ENCODE data around the gene B4GALT4. TPM values are rescaled to one million over a fixed set of nuclear protein-coding genes. Genes with fewer than 3 reads are reported as not detected.

B4GALT4 gene
- total RNA-seq, 3 donors from 2014 or later (not counting 1 experiment from before 2014, with no cell fraction given), result 35.1 to 54.1 (median 48.8) TPM

GRCh38 chr3:119227070-119227850 lies 13.4 kb downstream of the B4GALT4 start:
- no peak for ATAC-seq
- Mint-ChIP-seq H3K27ac (peak overlapping the region; percentile 20 to 73), H3K27me3 (ENCODE audit: low read depth in 2 of 2) (no peaks in the 10 kb centered on the region), H3K9me3 (no peaks in the 10 kb centered on the region), H3K4me1 (peaks cover 56 to 57% of the 10 kb centered on the region in 2 donors), H3K36me3 (peaks cover 25% of the 10 kb centered on the region), H3K4me3 (no peak overlapping the region)
- Histone ChIP-seq H3K9me3 (ENCODE audit: control insufficient read depth, insufficient read depth, low read length) (no peaks in the 10 kb centered on the region), H3K27me3 (ENCODE audit: control insufficient read depth, insufficient read depth, low read length) (no peaks in the 10 kb centered on the region), H3K36me3 (ENCODE audit: control insufficient read depth, insufficient read depth, low read length) (peaks cover 77% of the 10 kb centered on the region), H3K27ac (ENCODE audit: low read length) (no peak overlapping the region), H3K4me3 (ENCODE audit: low read length) (no peak overlapping the region), H3K4me1 (ENCODE audit: control insufficient read depth, insufficient read depth, low read length) (no peaks in the 10 kb centered on the region)
- intact Hi-C loops (cut with micrococcal nuclease), result no loop called here
- DNase-seq, result no peak
- no peak for TF ChIP-seq CTCF (IDR thresholded peaks at IDR 0.05)
- 91% methylated on average over 6 of the region's 6 CpGs for WGBS (ENCODE audit: insufficient coverage)

- Mint-ChIP-seq H3K27me3 (ENCODE audit: low read depth in 2 of 2) (no peaks in the 10 kb centered on the region), H3K27ac (no peak overlapping the region)
These were observed 15.6 kb downstream of the B4GALT4 start for GRCh38 chr3:119225121-119225520.

GRCh38 chr3:119223511-119223910 lies 17.2 kb downstream of the B4GALT4 start:
- intact Hi-C loops (cut with micrococcal nuclease), result no loop called here
- ATAC-seq, result no peak
- H3K4me1 ChIP-seq (ENCODE audit: control insufficient read depth, insufficient read depth, low read length), result peaks cover 7% of the 10 kb centered on the region
- no peaks in the 10 kb centered on the region for H3K9me3 ChIP-seq (ENCODE audit: control insufficient read depth, insufficient read depth, low read length)
- peaks cover 75% of the 10 kb centered on the region for H3K36me3 ChIP-seq (ENCODE audit: control insufficient read depth, insufficient read depth, low read length)
- Mint-ChIP-seq H3K9me3 (no peaks in the 10 kb centered on the region), H3K4me3 (no peak overlapping the region), H3K36me3 (peaks cover 12% of the 10 kb centered on the region), H3K27me3 (ENCODE audit: low read depth in 2 of 2) (no peaks in the 10 kb centered on the region), H3K27ac (peak overlapping the region in 1 of 2 donors; percentile 37), H3K4me1 (peaks cover 48 to 59% of the 10 kb centered on the region in 2 donors)
- no peak overlapping the region for H3K27ac ChIP-seq (ENCODE audit: low read length)
- TF ChIP-seq CTCF (IDR thresholded peaks at IDR 0.05), result no peak
- DNase-seq, result no peak
- no peaks in the 10 kb centered on the region for H3K27me3 ChIP-seq (ENCODE audit: control insufficient read depth, insufficient read depth, low read length)
- 91% methylated on average over 5 of the region's 5 CpGs for WGBS (ENCODE audit: insufficient coverage)
- no peak overlapping the region for H3K4me3 ChIP-seq (ENCODE audit: low read length)

More at GRCh38 chr3:119225121-119225520, 15.6 kb downstream of the B4GALT4 start:
- Mint-ChIP-seq H3K36me3 (peaks cover 21% of the 10 kb centered on the region), H3K4me3 (no peak overlapping the region), H3K4me1 (peaks cover 43 to 47% of the 10 kb centered on the region in 2 donors), H3K9me3 (no peaks in the 10 kb centered on the region)
- TF ChIP-seq CTCF (IDR thresholded peaks at IDR 0.05), result no peak
- no peaks in the 10 kb centered on the region for H3K4me1 ChIP-seq (ENCODE audit: control insufficient read depth, insufficient read depth, low read length)
- no peak overlapping the region for H3K27ac ChIP-seq (ENCODE audit: low read length)
- no peaks in the 10 kb centered on the region for H3K9me3 ChIP-seq (ENCODE audit: control insufficient read depth, insufficient read depth, low read length)
- intact Hi-C loops (cut with micrococcal nuclease), result no loop called here
- DNase-seq (no peak), ATAC-seq (no peak)
- 95% methylated on average over 2 of the region's 3 CpGs for WGBS (ENCODE audit: insufficient coverage)
- peaks cover 81% of the 10 kb centered on the region for H3K36me3 ChIP-seq (ENCODE audit: control insufficient read depth, insufficient read depth, low read length)
- no peaks in the 10 kb centered on the region for H3K27me3 ChIP-seq (ENCODE audit: control insufficient read depth, insufficient read depth, low read length)
- H3K4me3 ChIP-seq (ENCODE audit: low read length), result no peak overlapping the region
